ENCODE results near the gene TBCD.

DNA sequence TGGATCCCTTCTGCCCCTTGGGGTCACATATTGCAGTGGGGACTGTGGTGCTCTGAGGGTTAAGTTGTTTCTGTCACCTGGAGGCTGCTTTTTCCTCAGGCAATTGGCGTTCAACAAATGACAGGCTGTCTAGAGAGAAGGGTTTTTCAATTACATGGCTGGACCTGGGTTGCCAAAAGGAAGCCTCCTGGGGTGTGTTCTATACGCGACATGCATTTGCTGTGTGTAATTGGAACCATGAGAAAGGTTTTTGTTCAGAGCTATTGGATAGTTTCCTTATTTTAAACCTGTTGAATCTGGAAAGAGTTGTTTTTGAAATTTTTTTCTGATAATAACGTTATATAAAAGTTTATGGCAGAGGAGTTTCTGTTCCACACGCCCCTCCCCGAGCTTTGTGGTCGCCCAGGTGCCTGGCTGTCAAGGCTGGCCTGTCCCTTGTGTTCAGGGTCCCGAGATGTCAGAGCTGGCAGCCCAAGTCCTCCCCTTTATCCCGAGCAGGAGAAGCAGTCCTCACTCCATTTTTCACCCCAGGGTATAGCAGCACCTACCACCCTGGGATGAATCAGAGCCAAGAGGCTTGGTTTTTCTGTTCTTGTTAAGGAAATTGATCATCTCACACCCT lies 114.0 kb downstream of the TBCD start:
- TF ChIP-seq, protein P1, sequence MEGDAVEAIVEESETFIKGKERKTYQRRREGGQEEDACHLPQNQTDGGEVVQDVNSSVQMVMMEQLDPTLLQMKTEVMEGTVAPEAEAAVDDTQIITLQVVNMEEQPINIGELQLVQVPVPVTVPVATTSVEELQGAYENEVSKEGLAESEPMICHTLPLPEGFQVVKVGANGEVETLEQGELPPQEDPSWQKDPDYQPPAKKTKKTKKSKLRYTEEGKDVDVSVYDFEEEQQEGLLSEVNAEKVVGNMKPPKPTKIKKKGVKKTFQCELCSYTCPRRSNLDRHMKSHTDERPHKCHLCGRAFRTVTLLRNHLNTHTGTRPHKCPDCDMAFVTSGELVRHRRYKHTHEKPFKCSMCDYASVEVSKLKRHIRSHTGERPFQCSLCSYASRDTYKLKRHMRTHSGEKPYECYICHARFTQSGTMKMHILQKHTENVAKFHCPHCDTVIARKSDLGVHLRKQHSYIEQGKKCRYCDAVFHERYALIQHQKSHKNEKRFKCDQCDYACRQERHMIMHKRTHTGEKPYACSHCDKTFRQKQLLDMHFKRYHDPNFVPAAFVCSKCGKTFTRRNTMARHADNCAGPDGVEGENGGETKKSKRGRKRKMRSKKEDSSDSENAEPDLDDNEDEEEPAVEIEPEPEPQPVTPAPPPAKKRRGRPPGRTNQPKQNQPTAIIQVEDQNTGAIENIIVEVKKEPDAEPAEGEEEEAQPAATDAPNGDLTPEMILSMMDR (conservative IDR thresholded peaks at IDR 0.05 in 1 of 2, IDR thresholded peaks at IDR 0.05 in 1 of 2; ENCODE audit: extremely low read depth in 1 of 2, insufficient read depth in 1 of 2, low read depth in 1 of 2, low read length in 2 of 2): no peak
- TF ChIP-seq EZH2 (IDR thresholded peaks at IDR 0.05; ENCODE audit: borderline replicate concordance, low read length): no peak

All from mammary epithelial cell (primary cell).